SK-MEL-5 (cell line): ENCODE results near the gene TTC13. TPM values are rescaled to one million over a fixed set of nuclear protein-coding genes. Genes with fewer than 3 reads are reported as not detected.

ENCODE experiments used
- DNase-seq: peaks from one replicate; pipeline ENCODE4 v3.0.0-alpha.2; 2016; ENCODE audit warnings: low read depth, low spot score
- in situ Hi-C: cut with HindIII; loops from 2 replicates; pipeline ENCODE4 v1.10.0; 2016; ENCODE audit warnings: low sequenced_read_pairs, high pct_unique_total_duplicates, low pct_unique_long_range_greater_than_20kb
- total RNA-seq: library from RNA; depleted of rRNA; stranded (reverse); fragments of >200 nt; shearing (Covaris generic); gene quantifications from 2 replicates; pipeline ENCODE4 v1.2.3, GENCODE V29; 2014

The TTC13 gene
- total RNA-seq, 1 experiment from 2014 or later: 7.8 TPM

GRCh38 chr1:230972855-230973271 is 5.8 kb downstream of the TTC13 start:
- in situ Hi-C loops: no loop called here
- no peak for DNase-seq

GRCh38 chr1:230971771-230972170 is 6.9 kb downstream of the TTC13 start:
- no peak for DNase-seq
- in situ Hi-C loops: no loop called here

- in situ Hi-C loops: no loop called here
These were observed 8.2 kb downstream of the TTC13 start for GRCh38 chr1:230970432-230970831.

GRCh38 chr1:230966358-230966873 is 12.2 kb downstream of the TTC13 start:
- DNase-seq: no peak
- in situ Hi-C loops: no loop called here

More at GRCh38 chr1:230970432-230970831, 8.2 kb downstream of the TTC13 start:
- no peak for DNase-seq

GRCh38 chr1:230965535-230965934 is 13.1 kb downstream of the TTC13 start:
- no peak for DNase-seq
- in situ Hi-C loops: no loop called here

- no peak for DNase-seq
- in situ Hi-C loops: no loop called here
These were observed 13.8 kb downstream of the TTC13 start for GRCh38 chr1:230964896-230965295.

GRCh38 chr1:230958370-230958769 is 20.3 kb downstream of the TTC13 start:
- in situ Hi-C loops: no loop called here
- DNase-seq: no peak

GRCh38 chr1:230957580-230957989 is 21.1 kb downstream of the TTC13 start:
- in situ Hi-C loops: no loop called here
- no peak for DNase-seq

- in situ Hi-C loops: no loop called here
- no peak for DNase-seq
These were observed 28.3 kb downstream of the TTC13 start for GRCh38 chr1:230950404-230950803.

GRCh38 chr1:230948903-230949302 is 29.8 kb downstream of the TTC13 start:
- in situ Hi-C loops: no loop called here
- no peak for DNase-seq

- in situ Hi-C loops: no loop called here
- DNase-seq: no peak
These were observed 30.4 kb downstream of the TTC13 start for GRCh38 chr1:230948301-230948700.

GRCh38 chr1:230943048-230943593 is 35.5 kb downstream of the TTC13 start:
- in situ Hi-C loops: no loop called here
- no peak for DNase-seq

- DNase-seq: no peak
- in situ Hi-C loops: no loop called here
These were observed 37.8 kb downstream of the TTC13 start for GRCh38 chr1:230940848-230941247.

GRCh38 chr1:230939806-230940489 is 38.7 kb downstream of the TTC13 start:
- in situ Hi-C loops: no loop called here
- no peak for DNase-seq

- in situ Hi-C loops: no loop called here
- DNase-seq: no peak
These were observed 39.7 kb downstream of the TTC13 start for GRCh38 chr1:230938924-230939368.

GRCh38 chr1:230937371-230937770 is 41.3 kb downstream of the TTC13 start:
- DNase-seq: no peak
- in situ Hi-C loops: no loop called here

- in situ Hi-C loops: no loop called here
- no peak for DNase-seq
These were observed 42.2 kb downstream of the TTC13 start for GRCh38 chr1:230936475-230936874.

- no peak for DNase-seq
- in situ Hi-C loops: no loop called here
These were observed 42.8 kb downstream of the TTC13 start for GRCh38 chr1:230935852-230936251.

GRCh38 chr1:230930986-230931385 is 47.7 kb downstream of the TTC13 start:
- no peak for DNase-seq
- in situ Hi-C loops: no loop called here
